GM23248 (cell line): ENCODE measurements around the gene DELE1. TPM values are rescaled to one million over a fixed set of nuclear protein-coding genes. Genes with fewer than 3 reads are reported as not detected.

ENCODE experiments used
- DNase-seq: peaks from one replicate; pipeline ENCODE4 v3.0.0-alpha.2; 2015
- H2AFZ ChIP-seq: fragments of 200-600 bp; sonication (generic); 2 replicates; pipeline ENCODE4 v1.6.1; 2016; ENCODE audit warnings: antibody characterized with exemption
- H3F3A ChIP-seq: fragments of 200-600 bp; sonication (generic); 2 replicates; pipeline ENCODE4 v1.6.1; 2016; ENCODE audit warnings: mild to moderate bottlenecking, antibody characterized with exemption, mixed run types; ENCODE audit not compliant: insufficient read depth
- H3K27ac ChIP-seq: fragments of 200-600 bp; sonication (generic); 2 replicates; pipeline ENCODE4 v1.5.1; 2016; ENCODE audit warnings: mild to moderate bottlenecking
- H3K27me3 ChIP-seq: fragments of 200-600 bp; sonication (generic); replicated peaks from 2 replicates; pipeline ENCODE4 v1.6.1; 2016; ENCODE audit warnings: mild to moderate bottlenecking; ENCODE audit not compliant: insufficient read depth
- H3K36me3 ChIP-seq: fragments of 200-600 bp; sonication (generic); 2 replicates; pipeline ENCODE4 v1.6.1; 2016; ENCODE audit warnings: low read depth, mild to moderate bottlenecking
- H3K4me1 ChIP-seq: fragments of 200-600 bp; sonication (generic); 2 replicates; pipeline ENCODE4 v1.6.1; 2016; ENCODE audit warnings: mild to moderate bottlenecking; ENCODE audit not compliant: insufficient read depth
- H3K4me2 ChIP-seq: fragments of 200-600 bp; sonication (generic); one replicate; pipeline ENCODE4 v1.6.1; 2016; ENCODE audit warnings: mild to moderate bottlenecking; ENCODE audit not compliant: unreplicated experiment
- H3K4me3 ChIP-seq: fragments of 200-600 bp; sonication (generic); 2 replicates; pipeline ENCODE4 v1.5.1; 2016; ENCODE audit warnings: mild to moderate bottlenecking
- H3K79me2 ChIP-seq: fragments of 200-600 bp; sonication (generic); 2 replicates; pipeline ENCODE4 v1.6.1; 2016; ENCODE audit warnings: mild to moderate bottlenecking; ENCODE audit not compliant: insufficient read depth
- H3K9ac ChIP-seq: fragments of 200-600 bp; sonication (generic); 2 replicates; pipeline ENCODE4 v1.6.1; 2016; ENCODE audit warnings: mild to moderate bottlenecking
- H3K9me2 ChIP-seq: fragments of 200-600 bp; sonication (generic); 2 replicates; pipeline ENCODE4 v1.6.1; 2016; ENCODE audit warnings: mixed run types, mild to moderate bottlenecking, moderate library complexity; ENCODE audit not compliant: insufficient read depth
- H3K9me3 ChIP-seq: fragments of 200-600 bp; sonication (generic); one replicate; pipeline ENCODE4 v1.6.1; 2017; ENCODE audit warnings: low read depth
- H4K20me1 ChIP-seq: fragments of 200-600 bp; sonication (generic); 2 replicates; pipeline ENCODE4 v1.6.0; 2016; ENCODE audit not compliant: insufficient read depth
- EZH2 ChIP-seq: fragments of 200-600 bp; sonication (generic); IDR thresholded peaks from 2 replicates; pipeline ENCODE4 v1.6.1; 2018; ENCODE audit warnings: antibody characterized with exemption, mild to moderate bottlenecking; ENCODE audit not compliant: insufficient read depth, poor library complexity, severe bottlenecking
- EZH2phosphoT487 ChIP-seq: fragments of 200-600 bp; sonication (generic); IDR thresholded peaks from 2 replicates; pipeline ENCODE4 v1.6.1; 2018; ENCODE audit warnings: antibody characterized with exemption, moderate library complexity, mild to moderate bottlenecking, low read depth; ENCODE audit not compliant: insufficient read depth
- WGBS, 2 experiments: methylation state at CpG; one replicate each; pipeline ENCODE4 v1.1.6; 2015 to 2017; ENCODE audit warnings: low lambda C conversion rate in 2 of 2, low coverage in 1 of 2; ENCODE audit errors: missing lambda C conversion rate in 2 of 2; 5-methylcytosine and 5-hydroxymethylcytosine counted together
- in situ Hi-C: fragments of 300-500 bp; cut with MboI; formaldehyde crosslinking; loops from 2 replicates; pipeline ENCODE4 v1.15.0; 2020
- polyA plus RNA-seq: library from polyadenylated mRNA; unstranded; fragments of >200 nt; fragmentation: Nextera tagmentation; extraction: Ambion mirVana; gene quantifications from 2 replicates; pipeline ENCODE4 v1.2.1, GENCODE V29; 2016
- total RNA-seq: library from RNA; depleted of rRNA; stranded (reverse); fragments of >200 nt; shearing (Covaris generic); gene quantifications from 2 replicates; pipeline ENCODE4 v1.2.3, GENCODE V29; 2014

DELE1 gene
- total and polyA plus RNA-seq, 2 experiments from 2014 or later: 35.1 to 47.9 TPM

GRCh38 chr5:141929398-141930058 lies 5.9 kb downstream of the DELE1 start:
- Histone ChIP-seq H3F3A (no peaks in the 10 kb centered on the region), H3K79me2 (peaks cover 26% of the 10 kb centered on the region), H3K27ac (no peak overlapping the region), H4K20me1 (no peaks in the 10 kb centered on the region), H3K9me2 (no peaks in the 10 kb centered on the region), H3K4me1 (peaks cover 3% of the 10 kb centered on the region; the same call in 1 of the 2 replicates), H3K9ac (no peak overlapping the region), H3K36me3 (peaks cover 44% of the 10 kb centered on the region), H2AFZ (no peak overlapping the region), H3K9me3 (no peaks in the 10 kb centered on the region), H3K27me3 (no peaks in the 10 kb centered on the region), H3K4me2 (no peak overlapping the region), H3K4me3 (no peak overlapping the region)
- DNase-seq: no peak
- TF ChIP-seq EZH2 (no peak), EZH2phosphoT487 (no peak)
- WGBS, 2 experiments: 92 to 95% methylated on average over 19 of the region's 19 CpGs
- in situ Hi-C loops: no loop called here

- WGBS, 2 experiments: 95 to 96% methylated on average over 5 of the region's 5 CpGs
Measured at GRCh38 chr5:141931694-141932093, 8.0 kb downstream of the DELE1 start.

GRCh38 chr5:141933151-141933550 lies 9.5 kb downstream of the DELE1 start:
- Histone ChIP-seq H3K79me2 (no peaks in the 10 kb centered on the region), H3K4me2 (no peak overlapping the region), H3F3A (no peaks in the 10 kb centered on the region), H3K9ac (no peak overlapping the region), H4K20me1 (no peaks in the 10 kb centered on the region), H3K9me3 (no peaks in the 10 kb centered on the region), H3K27me3 (no peaks in the 10 kb centered on the region), H3K4me1 (no peaks in the 10 kb centered on the region), H3K36me3 (peaks cover 36% of the 10 kb centered on the region), H3K27ac (no peak overlapping the region), H3K9me2 (no peaks in the 10 kb centered on the region), H3K4me3 (no peak overlapping the region), H2AFZ (no peak overlapping the region)
- in situ Hi-C loops: no loop called here
- TF ChIP-seq EZH2 (no peak), EZH2phosphoT487 (no peak)
- 91 to 97% methylated on average over 7 of the region's 7 CpGs for WGBS, 2 experiments
- DNase-seq: no peak

More at GRCh38 chr5:141931694-141932093, 8.0 kb downstream of the DELE1 start:
- no peaks in the 10 kb centered on the region for H4K20me1 ChIP-seq
- no peak overlapping the region for H3K4me3 ChIP-seq
- TF ChIP-seq EZH2: no peak
- no peak for TF ChIP-seq EZH2phosphoT487
- H3K9ac ChIP-seq: no peak overlapping the region
- no peaks in the 10 kb centered on the region for H3K27me3 ChIP-seq
- H3K4me1 ChIP-seq: no peaks in the 10 kb centered on the region
- no peaks in the 10 kb centered on the region for H3K9me2 ChIP-seq
- peaks cover 7% of the 10 kb centered on the region; the same call in 1 of the 2 replicates for H3K79me2 ChIP-seq
- H3K4me2 ChIP-seq: no peak overlapping the region
- no peak for DNase-seq
- no peaks in the 10 kb centered on the region for H3K9me3 ChIP-seq
- no peaks in the 10 kb centered on the region for H3F3A ChIP-seq
- H3K27ac ChIP-seq: no peak overlapping the region
- in situ Hi-C loops: no loop called here
- peaks cover 43% of the 10 kb centered on the region for H3K36me3 ChIP-seq
- H2AFZ ChIP-seq: no peak overlapping the region

GRCh38 chr5:141934099-141934844 lies 10.6 kb downstream of the DELE1 start:
- Histone ChIP-seq H3F3A (peaks cover 1% of the 10 kb centered on the region; the same call in 1 of the 2 replicates), H3K9me2 (no peaks in the 10 kb centered on the region), H3K9me3 (no peaks in the 10 kb centered on the region), H3K79me2 (no peaks in the 10 kb centered on the region), H4K20me1 (no peaks in the 10 kb centered on the region), H3K4me2 (no peak overlapping the region), H3K4me1 (no peaks in the 10 kb centered on the region), H3K27ac (no peak overlapping the region), H3K36me3 (peaks cover 30% of the 10 kb centered on the region), H3K27me3 (no peaks in the 10 kb centered on the region), H2AFZ (no peak overlapping the region), H3K9ac (no peak overlapping the region), H3K4me3 (no peak overlapping the region)
- 89 to 93% methylated on average over 11 of the region's 11 CpGs for WGBS, 2 experiments
- DNase-seq: no peak
- no peak for TF ChIP-seq EZH2
- no peak for TF ChIP-seq EZH2phosphoT487
- in situ Hi-C loops: no loop called here
